GM18858 (cell line): Measurements from ENCODE around the gene TRMT61A.

Source experiments
- ATAC-seq: cut with Tn5 transposase; IDR thresholded peaks from one replicate; pipeline ENCODE4 v1.9.1; 2021; ENCODE audit not compliant: unreplicated experiment

TRMT61A gene

GRCh38 chr14:103533999-103534575 is 5.1 kb downstream of the TRMT61A start:
- no peak for ATAC-seq

- no peak for ATAC-seq
Measured at GRCh38 chr14:103534576-103535061, 5.6 kb downstream of the TRMT61A start.

- ATAC-seq: no peak
Measured at GRCh38 chr14:103535081-103535890, 6.3 kb downstream of the TRMT61A start.

- no peak for ATAC-seq
Measured at GRCh38 chr14:103535891-103536565, 7.0 kb downstream of the TRMT61A start.

GRCh38 chr14:103536693-103537092 is 7.7 kb downstream of the TRMT61A start:
- ATAC-seq: no peak

GRCh38 chr14:103537175-103537990 is 8.4 kb downstream of the TRMT61A start:
- no peak for ATAC-seq

GRCh38 chr14:103538291-103539055 is 9.5 kb downstream of the TRMT61A start:
- ATAC-seq: no peak

- ATAC-seq: no peak
Measured at GRCh38 chr14:103539056-103539825, 10.2 kb downstream of the TRMT61A start.

- ATAC-seq: no peak
Measured at GRCh38 chr14:103540821-103541708, 12.1 kb downstream of the TRMT61A start.

- no peak for ATAC-seq
Measured at GRCh38 chr14:103541709-103542604, 13.0 kb downstream of the TRMT61A start.

GRCh38 chr14:103542605-103543088 is 13.7 kb downstream of the TRMT61A start:
- no peak for ATAC-seq

- ATAC-seq: no peak
Measured at GRCh38 chr14:103543140-103543539, 14.1 kb downstream of the TRMT61A start.

GRCh38 chr14:103543721-103544387 is 14.9 kb downstream of the TRMT61A start:
- ATAC-seq: no peak

- no peak for ATAC-seq
Measured at GRCh38 chr14:103544388-103545218, 15.6 kb downstream of the TRMT61A start.

- no peak for ATAC-seq
Measured at GRCh38 chr14:103545219-103545914, 16.4 kb downstream of the TRMT61A start.
